ENCODE data around the gene CDH13.

Gene CDH13

DNA sequence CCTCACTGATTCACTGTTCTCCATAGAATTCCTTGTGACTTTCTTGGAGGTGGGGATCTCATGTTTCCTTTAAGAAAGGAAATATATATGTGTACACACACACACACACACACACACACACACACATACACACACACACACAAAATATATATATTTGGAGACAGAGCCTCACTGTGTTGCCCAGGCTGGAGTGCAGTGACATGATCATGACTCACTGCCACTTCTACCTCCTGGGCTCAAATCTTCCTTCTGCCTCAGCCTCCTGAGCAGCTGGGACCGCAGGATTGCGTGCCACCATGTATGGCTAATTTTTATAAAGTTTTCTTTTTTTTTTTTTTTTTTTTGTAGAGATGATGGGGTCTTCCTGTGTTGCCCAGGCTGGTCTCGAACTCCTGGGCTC is 45.9 kb downstream of the CDH13 start:
- H3K27ac ChIP-seq (ENCODE audit: low read depth, low read length): no peak overlapping the region
- H3K27me3 ChIP-seq (ENCODE audit: control insufficient read depth in 1 of 2, insufficient read depth in 2 of 2, low read length in 2 of 2): no peaks in the 10 kb centered on the region
- H3K4me1 ChIP-seq (ENCODE audit: insufficient read depth, low read length): no peaks in the 10 kb centered on the region
- H3K4me3 ChIP-seq (ENCODE audit: low read depth in 1 of 2, low read length in 2 of 2): no peak overlapping the region
- no peaks in the 10 kb centered on the region for H3K9me3 ChIP-seq (ENCODE audit: low read length)
- no peak overlapping the region for H3K9ac ChIP-seq (ENCODE audit: low read length)
- no peaks in the 10 kb centered on the region for H3K36me3 ChIP-seq (ENCODE audit: insufficient read depth, low read length)

DNA sequence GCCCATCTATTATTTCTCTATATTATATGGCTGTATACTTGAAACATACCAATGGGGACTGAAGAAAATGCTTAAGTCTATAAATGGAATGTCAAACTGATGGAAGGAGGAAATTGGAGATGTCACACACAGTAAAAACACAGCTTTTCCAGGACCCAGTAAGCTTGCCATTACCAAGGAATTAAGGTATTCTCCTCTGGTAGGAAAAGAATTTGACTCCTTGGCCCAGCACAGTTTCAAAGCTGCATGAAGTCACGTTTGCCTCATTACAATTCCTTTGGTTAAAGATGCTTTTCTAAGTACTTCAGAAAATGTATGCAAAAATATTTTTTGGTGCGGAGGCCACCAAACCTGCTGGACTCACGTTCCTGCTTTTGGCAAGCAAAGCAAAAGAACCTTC is 48.5 kb downstream of the CDH13 start:
- Histone ChIP-seq H3K4me3 (ENCODE audit: low read depth in 1 of 2, low read length in 2 of 2) (no peak overlapping the region), H3K27ac (ENCODE audit: low read depth, low read length) (no peak overlapping the region), H3K27me3 (ENCODE audit: control insufficient read depth in 1 of 2, insufficient read depth in 2 of 2, low read length in 2 of 2) (no peaks in the 10 kb centered on the region), H3K4me1 (ENCODE audit: insufficient read depth, low read length) (no peaks in the 10 kb centered on the region), H3K36me3 (ENCODE audit: insufficient read depth, low read length) (no peaks in the 10 kb centered on the region), H3K9ac (ENCODE audit: low read length) (no peak overlapping the region), H3K9me3 (ENCODE audit: low read length) (no peaks in the 10 kb centered on the region)

DNA sequence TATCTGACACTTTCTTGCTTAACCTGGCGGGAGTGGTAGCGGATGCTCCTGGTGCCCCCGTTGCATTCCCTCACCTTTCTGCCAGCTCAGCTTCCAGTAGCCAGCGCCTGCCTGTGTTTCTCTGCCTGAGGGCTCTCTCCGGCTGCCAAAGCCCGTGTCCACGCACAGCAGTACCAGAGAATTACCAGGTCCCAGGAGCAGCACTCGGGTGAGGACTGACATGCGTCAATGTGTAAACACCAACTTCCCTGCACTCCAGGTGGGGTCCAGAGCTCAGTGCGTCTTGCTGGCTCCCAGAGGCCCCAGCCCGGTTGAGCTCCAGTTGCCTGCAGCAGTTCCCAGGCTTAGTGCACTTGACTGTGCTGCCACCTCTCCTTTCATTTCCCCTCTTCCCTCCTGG is 54.8 kb downstream of the CDH13 start:
- Histone ChIP-seq H3K4me1 (ENCODE audit: insufficient read depth, low read length) (no peaks in the 10 kb centered on the region), H3K4me3 (ENCODE audit: low read depth in 1 of 2, low read length in 2 of 2) (no peak overlapping the region), H3K27me3 (ENCODE audit: control insufficient read depth in 1 of 2, insufficient read depth in 2 of 2, low read length in 2 of 2) (no peaks in the 10 kb centered on the region), H3K27ac (ENCODE audit: low read depth, low read length) (no peak overlapping the region), H3K9me3 (ENCODE audit: low read length) (no peaks in the 10 kb centered on the region), H3K9ac (ENCODE audit: low read length) (no peak overlapping the region), H3K36me3 (ENCODE audit: insufficient read depth, low read length) (no peaks in the 10 kb centered on the region)

DNA sequence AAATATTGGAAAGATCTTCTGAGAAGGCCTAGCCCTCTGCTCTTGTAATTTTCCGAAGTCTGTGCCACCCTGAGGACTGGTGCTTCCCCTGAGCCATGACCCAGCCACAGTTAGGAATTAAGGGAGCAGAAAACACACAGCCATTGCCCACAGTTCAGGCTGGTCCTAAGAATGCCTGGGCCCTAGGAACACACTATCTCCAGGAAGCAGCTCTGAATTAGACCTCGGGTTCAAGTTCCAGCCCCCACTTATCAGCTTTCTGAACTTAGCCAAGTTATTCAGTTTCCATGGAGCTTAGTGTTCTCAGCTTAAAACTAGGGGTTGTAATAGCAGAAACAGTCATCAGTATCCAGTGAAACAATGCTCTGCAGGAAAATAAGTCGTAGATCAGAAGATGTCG is 56.0 kb downstream of the CDH13 start:
- H3K9ac ChIP-seq (ENCODE audit: low read length): no peak overlapping the region

DNA sequence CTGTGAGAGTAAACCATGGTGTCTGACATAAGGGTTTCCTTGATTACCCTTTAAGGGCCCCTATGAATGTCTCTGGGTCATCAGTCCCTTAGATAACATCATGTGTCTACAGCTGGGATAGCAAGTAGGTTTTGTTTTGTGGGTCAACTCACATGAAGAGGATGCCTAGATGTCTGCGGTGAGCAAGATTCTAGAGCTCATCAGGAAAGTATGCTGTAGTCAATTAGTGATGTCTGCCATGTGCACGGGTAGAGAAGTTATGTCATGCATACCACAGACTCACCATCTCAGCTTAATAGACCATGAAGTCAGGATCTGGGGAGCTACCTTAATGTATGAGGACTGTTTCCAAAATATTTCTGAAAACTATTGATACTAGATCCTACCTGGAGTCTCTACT is 57.5 kb downstream of the CDH13 start:
- Histone ChIP-seq H3K36me3 (ENCODE audit: insufficient read depth, low read length) (no peaks in the 10 kb centered on the region), H3K4me3 (ENCODE audit: low read depth in 1 of 2, low read length in 2 of 2) (no peak overlapping the region), H3K4me1 (ENCODE audit: insufficient read depth, low read length) (no peaks in the 10 kb centered on the region), H3K27me3 (ENCODE audit: control insufficient read depth in 1 of 2, insufficient read depth in 2 of 2, low read length in 2 of 2) (no peaks in the 10 kb centered on the region), H3K9me3 (ENCODE audit: low read length) (no peaks in the 10 kb centered on the region), H3K27ac (ENCODE audit: low read depth, low read length) (no peak overlapping the region), H3K9ac (ENCODE audit: low read length) (no peak overlapping the region)

More for the DNA sequence above, 56.0 kb downstream of the CDH13 start:
- Histone ChIP-seq H3K9me3 (ENCODE audit: low read length) (no peaks in the 10 kb centered on the region), H3K27ac (ENCODE audit: low read depth, low read length) (no peak overlapping the region), H3K4me1 (ENCODE audit: insufficient read depth, low read length) (no peaks in the 10 kb centered on the region), H3K27me3 (ENCODE audit: control insufficient read depth in 1 of 2, insufficient read depth in 2 of 2, low read length in 2 of 2) (no peaks in the 10 kb centered on the region), H3K36me3 (ENCODE audit: insufficient read depth, low read length) (no peaks in the 10 kb centered on the region), H3K4me3 (ENCODE audit: low read depth in 1 of 2, low read length in 2 of 2) (no peak overlapping the region)

DNA sequence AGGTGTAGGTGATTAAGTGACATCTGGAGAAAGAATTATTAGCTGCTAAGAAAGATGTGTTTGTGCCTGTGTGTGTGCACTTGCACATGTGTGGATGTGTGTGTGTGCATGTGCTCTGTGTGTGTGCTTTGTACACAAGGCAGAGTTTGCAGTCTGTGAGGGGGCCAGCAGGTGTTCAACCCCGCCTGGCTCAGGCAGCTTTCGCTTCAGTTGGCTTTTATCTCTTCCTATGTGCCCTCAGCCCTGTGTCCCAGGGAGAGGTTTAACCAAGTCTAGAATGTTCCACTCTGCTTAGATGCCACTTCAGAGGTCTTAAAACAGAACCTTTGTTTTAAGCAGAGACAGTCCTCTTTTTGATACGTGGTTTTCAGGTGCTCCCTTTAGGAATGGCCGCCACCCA is 58.8 kb downstream of the CDH13 start:
- no peak overlapping the region for H3K27ac ChIP-seq (ENCODE audit: low read depth, low read length)
- no peaks in the 10 kb centered on the region for H3K27me3 ChIP-seq (ENCODE audit: control insufficient read depth in 1 of 2, insufficient read depth in 2 of 2, low read length in 2 of 2)
- no peaks in the 10 kb centered on the region for H3K36me3 ChIP-seq (ENCODE audit: insufficient read depth, low read length)
- no peak overlapping the region for H3K9ac ChIP-seq (ENCODE audit: low read length)
- no peaks in the 10 kb centered on the region for H3K4me1 ChIP-seq (ENCODE audit: insufficient read depth, low read length)
- H3K9me3 ChIP-seq (ENCODE audit: low read length): no peaks in the 10 kb centered on the region
- no peak overlapping the region for H3K4me3 ChIP-seq (ENCODE audit: low read depth in 1 of 2, low read length in 2 of 2)

DNA sequence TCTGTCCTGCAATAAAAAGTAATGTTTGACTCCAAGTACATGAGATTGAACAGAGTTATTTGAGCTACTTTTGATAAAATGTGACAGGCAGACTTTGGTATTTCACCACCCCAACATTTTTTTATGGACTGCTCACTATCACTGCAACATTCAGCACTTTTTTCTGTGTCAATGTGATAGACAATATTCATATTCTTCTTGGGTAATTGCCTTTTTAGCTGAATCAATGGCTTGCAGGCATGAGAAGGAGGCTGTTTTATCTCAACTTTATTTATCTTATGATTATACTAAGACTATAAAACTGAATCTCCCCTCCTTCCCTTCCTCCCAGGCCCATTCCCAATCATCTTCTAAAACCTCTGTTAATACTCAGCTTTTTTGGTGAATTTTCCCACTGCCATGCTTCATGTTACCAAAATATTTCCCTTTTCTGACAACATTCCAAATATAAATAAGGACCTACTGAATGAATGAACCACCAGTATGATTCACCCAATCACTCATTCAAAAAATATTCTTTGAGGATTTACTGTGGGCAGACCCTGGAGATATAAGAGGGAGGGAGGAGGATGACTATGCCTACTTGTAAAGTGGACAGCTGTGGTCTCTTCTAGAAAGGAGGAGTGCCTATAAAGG is 67.6 kb downstream of the CDH13 start:
- H3K4me1 ChIP-seq (ENCODE audit: insufficient read depth, low read length): peaks cover 18% of the 10 kb centered on the region
- no peaks in the 10 kb centered on the region for H3K36me3 ChIP-seq (ENCODE audit: insufficient read depth, low read length)
- no peak overlapping the region for H3K27ac ChIP-seq (ENCODE audit: low read depth, low read length)
- H3K4me3 ChIP-seq (ENCODE audit: low read depth in 1 of 2, low read length in 2 of 2): no peak overlapping the region
- H3K9ac ChIP-seq (ENCODE audit: low read length): no peak overlapping the region
- H3K27me3 ChIP-seq (ENCODE audit: control insufficient read depth in 1 of 2, insufficient read depth in 2 of 2, low read length in 2 of 2): no peaks in the 10 kb centered on the region
- no peaks in the 10 kb centered on the region for H3K9me3 ChIP-seq (ENCODE audit: low read length)

DNA sequence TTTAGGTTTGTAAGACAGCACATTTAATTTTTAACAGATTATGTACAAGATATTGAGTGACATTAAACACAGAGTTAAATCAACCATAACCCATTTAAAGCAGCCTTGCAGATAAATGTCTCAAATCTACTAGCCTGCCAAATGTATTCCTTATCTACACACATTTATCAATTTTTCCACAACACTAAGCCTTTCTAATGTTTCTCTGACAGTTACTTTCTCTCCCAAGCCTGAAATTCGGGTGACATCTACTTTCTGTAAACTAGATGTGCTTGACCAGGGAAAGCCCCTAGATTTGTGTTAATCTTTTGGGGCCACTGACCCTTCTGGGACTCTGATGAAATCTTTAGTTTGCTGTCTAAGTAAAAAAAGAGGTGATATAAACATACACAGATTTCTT is 69.0 kb downstream of the CDH13 start:
- no peak overlapping the region for H3K4me3 ChIP-seq (ENCODE audit: low read depth in 1 of 2, low read length in 2 of 2)
- H3K4me1 ChIP-seq (ENCODE audit: insufficient read depth, low read length): peaks cover 30% of the 10 kb centered on the region
- no peaks in the 10 kb centered on the region for H3K9me3 ChIP-seq (ENCODE audit: low read length)
- no peaks in the 10 kb centered on the region for H3K36me3 ChIP-seq (ENCODE audit: insufficient read depth, low read length)
- no peak overlapping the region for H3K9ac ChIP-seq (ENCODE audit: low read length)
- no peak overlapping the region for H3K27ac ChIP-seq (ENCODE audit: low read depth, low read length)
- no peaks in the 10 kb centered on the region for H3K27me3 ChIP-seq (ENCODE audit: control insufficient read depth in 1 of 2, insufficient read depth in 2 of 2, low read length in 2 of 2)

DNA sequence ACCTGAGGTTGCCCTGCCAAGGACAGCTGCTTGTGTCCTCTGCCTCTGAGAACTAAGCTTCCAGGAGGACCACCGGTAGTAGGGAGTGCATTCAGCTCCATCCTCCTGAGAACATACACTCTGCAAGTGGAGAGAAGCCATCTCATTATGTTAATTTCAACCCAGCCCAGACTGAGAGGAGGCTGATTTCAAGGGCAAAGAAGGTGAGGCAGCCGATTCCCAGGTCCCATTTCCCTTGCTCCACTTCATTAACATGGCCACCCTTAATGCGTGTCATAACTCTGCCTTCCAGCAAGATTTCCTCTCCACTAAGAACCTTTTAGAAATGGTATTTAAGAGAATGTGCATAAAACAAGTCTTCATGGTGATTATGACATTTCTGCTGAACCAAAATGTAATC is 72.5 kb downstream of the CDH13 start:
- Histone ChIP-seq H3K4me1 (ENCODE audit: insufficient read depth, low read length) (peaks cover 26% of the 10 kb centered on the region), H3K36me3 (ENCODE audit: insufficient read depth, low read length) (no peaks in the 10 kb centered on the region), H3K9ac (ENCODE audit: low read length) (no peak overlapping the region), H3K27ac (ENCODE audit: low read depth, low read length) (no peak overlapping the region), H3K27me3 (ENCODE audit: control insufficient read depth in 1 of 2, insufficient read depth in 2 of 2, low read length in 2 of 2) (peaks cover 0 to 3% of the 10 kb centered on the region in 2 donors), H3K4me3 (ENCODE audit: low read depth in 1 of 2, low read length in 2 of 2) (no peak overlapping the region), H3K9me3 (ENCODE audit: low read length) (no peaks in the 10 kb centered on the region)

DNA sequence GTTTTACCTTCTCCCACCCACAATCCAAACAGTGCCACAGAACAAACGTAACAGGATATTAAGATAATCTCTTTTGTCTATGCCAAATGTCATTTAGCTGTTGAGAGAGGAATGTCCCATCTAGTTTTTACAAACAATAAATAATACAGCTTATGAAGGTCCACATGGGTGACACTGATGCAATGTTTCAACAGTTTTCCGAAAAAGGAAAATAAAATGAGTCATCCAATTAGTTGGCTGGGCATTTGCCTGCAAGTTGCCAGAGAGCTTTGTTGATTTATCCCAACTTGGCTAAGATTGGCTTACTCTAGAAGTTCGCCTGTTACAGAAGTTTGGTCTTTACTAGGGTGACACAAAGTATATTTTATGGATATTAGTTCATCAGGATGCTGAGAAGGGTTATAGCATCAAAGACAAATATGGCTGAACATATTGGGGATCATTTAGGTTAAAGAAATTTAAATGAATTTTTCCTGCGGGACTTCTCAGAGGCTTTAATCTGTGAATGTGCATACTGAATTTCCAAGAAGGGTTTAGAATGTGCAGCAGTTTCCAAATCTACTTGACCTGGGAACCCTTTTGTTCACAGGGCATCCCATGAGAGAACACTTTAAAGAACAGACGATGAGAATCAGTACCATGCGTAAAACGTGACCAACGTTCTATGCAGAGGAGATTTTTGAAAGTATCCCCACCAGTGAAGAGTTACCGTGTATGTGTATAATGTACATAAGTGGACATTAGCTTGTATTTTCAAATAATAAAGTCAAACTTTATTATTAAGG is 73.1 kb downstream of the CDH13 start:
- peaks cover 19% of the 10 kb centered on the region for H3K4me1 ChIP-seq (ENCODE audit: insufficient read depth, low read length)
- no peaks in the 10 kb centered on the region for H3K36me3 ChIP-seq (ENCODE audit: insufficient read depth, low read length)
- H3K9me3 ChIP-seq (ENCODE audit: low read length): no peaks in the 10 kb centered on the region
- no peak overlapping the region for H3K27ac ChIP-seq (ENCODE audit: low read depth, low read length)
- H3K9ac ChIP-seq (ENCODE audit: low read length): no peak overlapping the region
- H3K27me3 ChIP-seq (ENCODE audit: control insufficient read depth in 1 of 2, insufficient read depth in 2 of 2, low read length in 2 of 2): peaks cover 0 to 3% of the 10 kb centered on the region in 2 donors
- H3K4me3 ChIP-seq (ENCODE audit: low read depth in 1 of 2, low read length in 2 of 2): no peak overlapping the region

DNA sequence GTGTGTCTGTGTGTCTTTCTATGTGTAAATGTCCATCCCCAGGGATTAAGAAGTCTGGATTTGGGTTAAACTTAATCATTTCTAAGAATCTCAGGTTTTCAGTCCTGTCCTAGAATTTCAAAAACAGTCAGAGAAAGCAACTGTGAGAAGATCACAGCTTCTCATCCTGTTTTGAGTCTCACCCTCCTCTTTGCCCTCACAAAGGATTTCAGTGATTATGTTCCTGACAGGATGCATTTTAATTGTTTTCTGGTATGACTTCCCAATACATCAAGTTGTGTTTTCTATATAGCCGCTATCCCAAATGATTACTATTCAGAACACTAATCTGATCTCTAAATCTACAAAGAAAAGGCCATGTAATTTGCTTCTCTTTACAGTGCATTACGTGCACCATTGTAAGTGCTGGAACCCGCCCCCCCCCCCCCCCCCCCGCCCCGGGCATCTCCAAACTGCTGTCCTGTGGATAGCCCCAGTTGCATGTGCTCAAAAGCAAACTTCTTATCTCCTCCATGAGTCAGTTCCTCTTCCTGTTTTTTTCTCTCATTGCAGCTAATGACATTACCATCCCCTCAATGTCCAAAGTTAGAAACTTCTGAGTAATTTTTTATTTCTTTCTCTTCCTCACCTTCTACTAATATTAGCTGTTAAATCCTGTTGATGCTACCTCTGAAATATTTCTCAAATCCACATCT is 73.9 kb downstream of the CDH13 start:
- H3K9ac ChIP-seq (ENCODE audit: low read length): no peak overlapping the region
- no peaks in the 10 kb centered on the region for H3K36me3 ChIP-seq (ENCODE audit: insufficient read depth, low read length)
- no peaks in the 10 kb centered on the region for H3K9me3 ChIP-seq (ENCODE audit: low read length)
- H3K4me3 ChIP-seq (ENCODE audit: low read depth in 1 of 2, low read length in 2 of 2): no peak overlapping the region
- peaks cover 15% of the 10 kb centered on the region for H3K4me1 ChIP-seq (ENCODE audit: insufficient read depth, low read length)
- no peak overlapping the region for H3K27ac ChIP-seq (ENCODE audit: low read depth, low read length)
- H3K27me3 ChIP-seq (ENCODE audit: control insufficient read depth in 1 of 2, insufficient read depth in 2 of 2, low read length in 2 of 2): peaks cover 0 to 3% of the 10 kb centered on the region in 2 donors

Measured in muscle layer of colon (tissue), 2 donors.